Left renal pelvis (tissue), 4 donors: Measurements from ENCODE around the gene STXBP4. TPM values are rescaled to one million over a fixed set of nuclear protein-coding genes. Genes with fewer than 3 reads are reported as not detected.

Experiments
- DNase-seq, 4 donors: peaks; one replicate each; pipeline ENCODE4 v3.0.0-alpha.2; 2013; ENCODE audit warnings: low read depth in 4 of 4, low spot score in 3 of 4
- polyA plus RNA-seq, 4 donors: library from polyadenylated mRNA; unstranded; fragments of 120-200 nt; gene quantifications; one replicate each; pipeline ENCODE4 v1.2.1, GENCODE V29; 2013; ENCODE audit not compliant: insufficient read length in 4 of 4

STXBP4 gene
- 10 to 100 TPM; 11.5 to 21.1 (median 18.7) TPM for polyA plus RNA-seq

- peak; percentile 95 to 99 (median 96) for DNase-seq
Measured at GRCh38 chr17:54968262-54968987, at the start of gene STXBP4, which contains the start of gene COX11. STXBP4 (plus strand) TSS chr17:54968765; CDS start chr17:54986220, 17,455 bp downstream. COX11 (minus strand) TSS chr17:54968654; CDS start chr17:54968646, 8 bp downstream.

- no peak for DNase-seq
Measured at GRCh38 chr17:54919425-54919824, 49.1 kb upstream of the STXBP4 start.

- DNase-seq, result no peak
Measured at GRCh38 chr17:54920819-54921218, 47.7 kb upstream of the STXBP4 start.

- DNase-seq, result no peak
Measured at GRCh38 chr17:54924405-54924804, 44.2 kb upstream of the STXBP4 start.

- no peak for DNase-seq
Measured at GRCh38 chr17:54927525-54927924, 41.0 kb upstream of the STXBP4 start.

GRCh38 chr17:54932711-54933110 lies 35.9 kb upstream of the STXBP4 start:
- DNase-seq, result no peak

GRCh38 chr17:54933921-54934320 lies 34.6 kb upstream of the STXBP4 start:
- DNase-seq, result no peak

- no peak for DNase-seq
Measured at GRCh38 chr17:54935471-54935870, 33.1 kb upstream of the STXBP4 start.

- DNase-seq, result no peak
Measured at GRCh38 chr17:54937018-54937417, 31.5 kb upstream of the STXBP4 start.

- DNase-seq, result no peak
Measured at GRCh38 chr17:54937426-54937825, 31.1 kb upstream of the STXBP4 start.

GRCh38 chr17:54941285-54941684 lies 27.3 kb upstream of the STXBP4 start:
- DNase-seq, result no peak

GRCh38 chr17:54944796-54945195 lies 23.8 kb upstream of the STXBP4 start:
- no peak for DNase-seq

- no peak for DNase-seq
Measured at GRCh38 chr17:54945231-54945630, 23.3 kb upstream of the STXBP4 start.

GRCh38 chr17:54945671-54946070 lies 22.9 kb upstream of the STXBP4 start:
- no peak for DNase-seq

- DNase-seq, result no peak
Measured at GRCh38 chr17:54947396-54947795, 21.2 kb upstream of the STXBP4 start.

- DNase-seq, result no peak
Measured at GRCh38 chr17:54948380-54948779, 20.2 kb upstream of the STXBP4 start.

GRCh38 chr17:54950116-54950515 lies 18.4 kb upstream of the STXBP4 start:
- no peak for DNase-seq

GRCh38 chr17:54951286-54951685 lies 17.3 kb upstream of the STXBP4 start:
- no peak for DNase-seq

GRCh38 chr17:54956791-54957190 lies 11.8 kb upstream of the STXBP4 start:
- DNase-seq, result no peak

GRCh38 chr17:54967621-54968261 lies 824 bp upstream of the STXBP4 start:
- peak; percentile 16 to 41 (median 22) for DNase-seq

GRCh38 chr17:54968988-54969332 lies 395 bp downstream of the STXBP4 start:
- peak in 1 of 4 donors; percentile 16 for DNase-seq
